SU-DHL-6 (cell line): ENCODE data around the gene MAPK1IP1L.

Experiments used
- H2AFZ ChIP-seq: fragments of 200-600 bp; sonication (generic); 2 replicates; pipeline ENCODE4 v1.6.1; 2014; ENCODE audit warnings: low read depth, mild to moderate bottlenecking, moderate library complexity, mixed read lengths, antibody characterized with exemption, low read length; ENCODE audit not compliant: severe bottlenecking
- H3F3A ChIP-seq: fragments of 200-600 bp; shearing (Covaris generic); 2 replicates; pipeline ENCODE4 v1.6.0; 2016; ENCODE audit warnings: antibody characterized with exemption, mild to moderate bottlenecking; ENCODE audit not compliant: insufficient read depth
- H3K27ac ChIP-seq: fragments of 200-600 bp; sonication (generic); 2 replicates; pipeline ENCODE4 v1.5.1; 2016; ENCODE audit warnings: low read depth, mild to moderate bottlenecking, low read length, moderate library complexity, mixed read lengths
- H3K27me3 ChIP-seq: fragments of 200-600 bp; sonication (generic), shearing (Covaris generic); 2 replicates; pipeline ENCODE4 v1.6.0; 2014; ENCODE audit warnings: mild to moderate bottlenecking, low read length
- H3K36me3 ChIP-seq: fragments of 200-600 bp; sonication (generic); 2 replicates; pipeline ENCODE4 v1.6.1; 2014; ENCODE audit warnings: mild to moderate bottlenecking, low read length, mixed read lengths
- H3K4me2 ChIP-seq: fragments of 300-600, 200-600 bp; shearing (Covaris generic), sonication (generic); 2 replicates; pipeline ENCODE4 v1.6.0; 2014; ENCODE audit warnings: low read length, low read depth, mild to moderate bottlenecking; ENCODE audit not compliant: poor library complexity, severe bottlenecking
- H3K4me3 ChIP-seq: fragments of 200-600 bp; sonication (generic); 2 replicates; pipeline ENCODE4 v1.5.1; 2014; ENCODE audit warnings: antibody characterized with exemption, low read length, mild to moderate bottlenecking, mixed read lengths; ENCODE audit not compliant: insufficient read depth, poor library complexity, severe bottlenecking
- H3K79me2 ChIP-seq: fragments of 200-600 bp; sonication (generic); 2 replicates; pipeline ENCODE4 v1.6.1; 2014; ENCODE audit warnings: mild to moderate bottlenecking, low read length, moderate library complexity; ENCODE audit not compliant: insufficient read depth
- H3K9ac ChIP-seq: fragments of 200-600 bp; sonication (generic); 2 replicates; pipeline ENCODE4 v1.7.0; 2014; ENCODE audit warnings: mild to moderate bottlenecking, low read length
- H3K9me2 ChIP-seq: fragments of 200-600 bp; sonication (generic); replicated peaks from 2 replicates; pipeline ENCODE4 v1.6.1; 2014; ENCODE audit warnings: low read length; ENCODE audit not compliant: insufficient read depth
- H3K9me3 ChIP-seq: fragments of 200-600 bp; sonication (generic); 2 replicates; pipeline ENCODE4 v1.6.1; 2014; ENCODE audit warnings: low read length, mixed read lengths; ENCODE audit not compliant: insufficient read depth
- H4K20me1 ChIP-seq: fragments of 200-600 bp; sonication (generic); 2 replicates; pipeline ENCODE4 v1.6.1; 2014; ENCODE audit warnings: low read depth, mild to moderate bottlenecking, antibody characterized with exemption, low read length, moderate library complexity, mixed read lengths
- EZH2phosphoT487 ChIP-seq: fragments of 200-600 bp; sonication (generic), shearing (Covaris generic); conservative IDR thresholded peaks from 2 replicates; pipeline ENCODE4 v1.6.1; 2018; ENCODE audit warnings: mild to moderate bottlenecking, antibody characterized with exemption, low read length, moderate library complexity, mixed read lengths
- TF ChIP-seq, protein P1 (sequence below): fragments of 200-600 bp; sonication (generic); IDR thresholded peaks from one replicate; pipeline ENCODE4 v1.5.1; 2017; ENCODE audit warnings: antibody characterized with exemption, mild to moderate bottlenecking, low read length, moderate library complexity; ENCODE audit not compliant: insufficient read depth, poor library complexity, severe bottlenecking

The MAPK1IP1L gene

DNA sequence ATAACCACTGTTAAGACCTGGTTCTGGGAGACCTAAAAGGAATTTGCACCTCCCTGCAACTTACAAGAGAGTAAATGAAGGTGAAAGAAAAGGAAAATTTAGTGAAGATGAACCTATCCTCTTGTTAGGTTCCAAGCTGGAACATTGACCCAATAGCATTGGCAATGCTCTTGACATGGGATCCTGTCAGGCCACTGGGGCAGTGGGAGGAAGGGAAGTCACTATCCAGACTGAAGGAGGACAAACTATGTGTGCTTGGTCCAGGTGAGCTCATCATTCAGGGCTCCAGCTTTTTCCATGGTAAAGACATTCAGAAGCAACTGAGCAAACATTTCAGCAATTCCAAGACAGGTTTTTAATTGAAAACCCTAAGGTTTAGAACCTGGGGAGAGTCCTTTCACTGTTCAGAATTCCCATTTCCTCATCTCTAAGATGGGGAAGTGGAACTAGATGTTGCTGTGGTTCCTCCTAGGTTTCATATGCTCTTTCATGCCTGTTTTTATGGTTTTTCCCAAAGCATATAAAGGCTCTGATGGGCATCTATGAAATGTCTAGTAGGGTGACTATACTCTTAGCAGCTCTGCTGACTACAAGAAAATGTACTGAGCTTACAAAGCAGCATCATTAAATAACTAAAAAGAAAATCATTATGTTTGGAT lies 33.1 kb downstream of the MAPK1IP1L start:
- no peaks in the 10 kb centered on the region for H3F3A ChIP-seq
- TF ChIP-seq EZH2phosphoT487, result no peak
- TF ChIP-seq, protein P1, sequence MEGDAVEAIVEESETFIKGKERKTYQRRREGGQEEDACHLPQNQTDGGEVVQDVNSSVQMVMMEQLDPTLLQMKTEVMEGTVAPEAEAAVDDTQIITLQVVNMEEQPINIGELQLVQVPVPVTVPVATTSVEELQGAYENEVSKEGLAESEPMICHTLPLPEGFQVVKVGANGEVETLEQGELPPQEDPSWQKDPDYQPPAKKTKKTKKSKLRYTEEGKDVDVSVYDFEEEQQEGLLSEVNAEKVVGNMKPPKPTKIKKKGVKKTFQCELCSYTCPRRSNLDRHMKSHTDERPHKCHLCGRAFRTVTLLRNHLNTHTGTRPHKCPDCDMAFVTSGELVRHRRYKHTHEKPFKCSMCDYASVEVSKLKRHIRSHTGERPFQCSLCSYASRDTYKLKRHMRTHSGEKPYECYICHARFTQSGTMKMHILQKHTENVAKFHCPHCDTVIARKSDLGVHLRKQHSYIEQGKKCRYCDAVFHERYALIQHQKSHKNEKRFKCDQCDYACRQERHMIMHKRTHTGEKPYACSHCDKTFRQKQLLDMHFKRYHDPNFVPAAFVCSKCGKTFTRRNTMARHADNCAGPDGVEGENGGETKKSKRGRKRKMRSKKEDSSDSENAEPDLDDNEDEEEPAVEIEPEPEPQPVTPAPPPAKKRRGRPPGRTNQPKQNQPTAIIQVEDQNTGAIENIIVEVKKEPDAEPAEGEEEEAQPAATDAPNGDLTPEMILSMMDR, result no peak
- no peak overlapping the region for H3K9ac ChIP-seq
- H3K9me3 ChIP-seq, result no peaks in the 10 kb centered on the region
- no peaks in the 10 kb centered on the region for H3K9me2 ChIP-seq
- no peak overlapping the region for H3K4me2 ChIP-seq
- no peaks in the 10 kb centered on the region for H4K20me1 ChIP-seq
- no peaks in the 10 kb centered on the region for H3K36me3 ChIP-seq
- H2AFZ ChIP-seq, result no peak overlapping the region
- no peaks in the 10 kb centered on the region for H3K79me2 ChIP-seq
- H3K27ac ChIP-seq, result no peak overlapping the region
- no peak overlapping the region for H3K4me3 ChIP-seq
- no peaks in the 10 kb centered on the region for H3K27me3 ChIP-seq

DNA sequence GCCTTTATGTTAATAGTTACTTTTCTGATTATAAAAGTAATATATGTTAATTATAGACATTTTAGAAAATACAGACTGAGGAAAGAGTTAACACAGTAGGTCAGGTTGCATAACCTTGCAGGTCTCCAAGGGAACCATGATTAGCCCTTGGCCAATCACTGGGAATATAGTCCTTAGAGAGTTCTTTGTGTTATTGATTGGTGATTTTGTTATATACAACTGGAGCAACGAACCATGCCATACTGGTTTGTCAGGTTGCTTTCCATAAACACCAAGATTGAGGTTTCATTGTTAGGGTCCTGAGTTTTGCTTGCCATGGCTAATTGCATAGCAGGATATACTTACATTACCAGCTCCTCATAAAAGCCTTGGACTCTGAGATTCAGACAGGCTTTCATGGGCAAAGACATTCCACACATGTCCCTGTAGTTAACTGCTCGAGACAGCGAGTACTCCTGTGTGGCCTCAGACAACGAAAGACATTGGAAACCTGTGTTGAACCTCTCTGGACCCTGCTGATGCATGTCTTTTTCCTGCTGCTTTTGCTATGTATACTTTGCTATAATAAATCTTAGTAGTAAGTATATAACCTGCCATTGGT lies 33.7 kb downstream of the MAPK1IP1L start:
- no peak for TF ChIP-seq EZH2phosphoT487
- TF ChIP-seq, protein P1, result no peak
- H2AFZ ChIP-seq, result no peak overlapping the region
- no peaks in the 10 kb centered on the region for H3K9me3 ChIP-seq
- H3F3A ChIP-seq, result no peaks in the 10 kb centered on the region
- no peaks in the 10 kb centered on the region for H4K20me1 ChIP-seq
- no peak overlapping the region for H3K27ac ChIP-seq
- no peaks in the 10 kb centered on the region for H3K36me3 ChIP-seq
- no peak overlapping the region for H3K4me2 ChIP-seq
- no peaks in the 10 kb centered on the region for H3K27me3 ChIP-seq
- H3K9me2 ChIP-seq, result no peaks in the 10 kb centered on the region
- no peak overlapping the region for H3K4me3 ChIP-seq
- H3K9ac ChIP-seq, result no peak overlapping the region
- no peaks in the 10 kb centered on the region for H3K79me2 ChIP-seq

DNA sequence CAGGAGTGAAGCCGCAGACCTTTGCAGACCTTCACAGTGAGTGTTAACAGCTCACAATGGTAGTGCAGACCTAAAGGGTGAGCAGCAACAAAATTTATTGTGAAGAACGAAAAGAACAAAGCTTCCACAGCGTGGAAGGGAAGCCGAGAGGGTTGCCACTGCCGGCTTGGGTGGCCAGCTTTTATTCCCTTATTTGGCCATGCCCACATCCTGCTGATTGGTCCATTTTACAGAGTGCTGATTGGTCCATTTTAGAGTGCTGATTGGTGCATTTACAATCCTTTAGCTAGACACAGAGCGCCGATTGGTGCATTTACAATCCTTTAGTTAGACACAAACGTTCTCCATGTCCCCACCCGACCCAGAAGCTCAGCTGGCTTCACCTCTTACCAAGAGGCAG lies 35.5 kb downstream of the MAPK1IP1L start:
- Histone ChIP-seq H3K27me3 (no peaks in the 10 kb centered on the region), H3K4me2 (no peak overlapping the region), H4K20me1 (no peaks in the 10 kb centered on the region), H3F3A (no peaks in the 10 kb centered on the region), H2AFZ (no peak overlapping the region), H3K9me3 (no peaks in the 10 kb centered on the region), H3K79me2 (no peaks in the 10 kb centered on the region), H3K9ac (no peak overlapping the region), H3K36me3 (no peaks in the 10 kb centered on the region), H3K9me2 (no peaks in the 10 kb centered on the region), H3K27ac (no peak overlapping the region), H3K4me3 (no peak overlapping the region)
- TF ChIP-seq, protein P1, result no peak
- TF ChIP-seq EZH2phosphoT487, result no peak
